HEK293 (cell line): ENCODE data around the gene DYNLL1.

Experiments
- CTCF ChIA-PET: fragments of 350-600 bp; formaldehyde crosslinking; extraction: SDS; loops from one replicate; lab custom pipeline; 2021; ENCODE audit warnings: antibody characterized with exemption; lab: Yijun Ruan, JAX
- POLR2A ChIA-PET: fragments of 300-600 bp; formaldehyde crosslinking; extraction: SDS; loops from one replicate; lab custom pipeline; 2020; ENCODE audit warnings: antibody characterized with exemption, inconsistent platforms; lab: Yijun Ruan, JAX
- H3K27ac ChIP-seq: fragments of 200-500 bp; sonication (Bioruptor generic); 2 replicates; pipeline ENCODE4 v1.5.1; 2014; ENCODE audit warnings: low read depth, low read length, control low read depth, inconsistent platforms; ENCODE audit errors: extremely low read depth
- H3K36me3 ChIP-seq, 2 experiments: fragments of 200-500 bp in 1 of 2; sonication (Bioruptor generic) in 1 of 2; 1 replicate in 1 of 2; 2 replicates in 1 of 2; pipeline ENCODE4 v1.5.1; 2014 to 2017; ENCODE audit warnings: inconsistent platforms in 2 of 2, low read length in 2 of 2; ENCODE audit not compliant: control insufficient read depth in 2 of 2, insufficient read depth in 1 of 2
- H3K4me1 ChIP-seq: fragments of 200-500 bp; sonication (Bioruptor generic); 2 replicates; pipeline ENCODE4 v1.5.1; 2014; ENCODE audit warnings: mild to moderate bottlenecking, low read length, inconsistent platforms; ENCODE audit not compliant: control insufficient read depth, insufficient read depth
- H3K4me3 ChIP-seq: 2 replicates; pipeline ENCODE4 v1.5.1; 2011; ENCODE audit warnings: low read depth, mild to moderate bottlenecking, control low read depth, low read length, moderate library complexity
- H3K9me3 ChIP-seq: fragments of 200-500 bp; sonication (Bioruptor generic); 2 replicates; pipeline ENCODE4 v1.5.1; 2014; ENCODE audit warnings: low read depth, low read length, inconsistent platforms; ENCODE audit not compliant: control insufficient read depth, insufficient read depth
- FEZF1 ChIP-seq: fragments of 450-650 bp; formaldehyde crosslinking; IDR thresholded peaks from 2 replicates; pipeline ENCODE4 v1.5.1; 2016; ENCODE audit warnings: missing biosample characterization, missing genetic modification characterization
- GLIS1 ChIP-seq: fragments of 450-650 bp; formaldehyde crosslinking; IDR thresholded peaks from 2 replicates; pipeline ENCODE4 v1.5.1; 2016; ENCODE audit warnings: missing biosample characterization, missing genetic modification characterization
- OSR2 ChIP-seq: fragments of 450-650 bp; formaldehyde crosslinking; IDR thresholded peaks from 2 replicates; pipeline ENCODE4 v1.5.1; 2016; ENCODE audit warnings: missing biosample characterization, missing genetic modification characterization
- REST ChIP-seq: fragments of 450-650 bp; formaldehyde crosslinking; IDR thresholded peaks from 2 replicates; pipeline ENCODE4 v1.5.1; 2016; ENCODE audit warnings: missing biosample characterization, missing genetic modification characterization
- SCRT2 ChIP-seq: fragments of 450-650 bp; formaldehyde crosslinking; IDR thresholded peaks from 2 replicates; pipeline ENCODE4 v1.5.1; 2016; ENCODE audit warnings: missing biosample characterization, missing genetic modification characterization
- ZBTB17 ChIP-seq: fragments of 450-650 bp; formaldehyde crosslinking; IDR thresholded peaks from 2 replicates; pipeline ENCODE4 v1.5.1; 2016; ENCODE audit warnings: missing biosample characterization, missing genetic modification characterization
- ZNF121 ChIP-seq: fragments of 450-650 bp; formaldehyde crosslinking; IDR thresholded peaks from 2 replicates; pipeline ENCODE4 v1.5.1; 2016; ENCODE audit warnings: missing biosample characterization, missing genetic modification characterization
- ZNF184 ChIP-seq: fragments of 450-650 bp; IDR thresholded peaks from 2 replicates; pipeline ENCODE4 v1.5.1; 2018; ENCODE audit warnings: missing biosample characterization, mild to moderate bottlenecking, missing genetic modification characterization
- ZNF23 ChIP-seq: fragments of 450-650 bp; formaldehyde crosslinking; IDR thresholded peaks from 2 replicates; pipeline ENCODE4 v1.5.1; 2016; ENCODE audit warnings: missing biosample characterization, missing genetic modification characterization, borderline replicate concordance
- ZNF24 ChIP-seq: fragments of 450-650 bp; formaldehyde crosslinking; IDR thresholded peaks from 2 replicates; pipeline ENCODE4 v1.5.1; 2016; ENCODE audit warnings: missing biosample characterization, missing genetic modification characterization
- ZNF341 ChIP-seq: fragments of 450-650 bp; formaldehyde crosslinking; IDR thresholded peaks from 2 replicates; pipeline ENCODE4; 2016; ENCODE audit warnings: low read depth, missing biosample characterization, missing genetic modification characterization
- ZNF449 ChIP-seq: fragments of 450-650 bp; formaldehyde crosslinking; IDR thresholded peaks from 2 replicates; pipeline ENCODE4 v1.5.1; 2017; ENCODE audit warnings: missing biosample characterization, mild to moderate bottlenecking, missing genetic modification characterization, moderate library complexity
- ZNF837 ChIP-seq: fragments of 450-650 bp; formaldehyde crosslinking; IDR thresholded peaks from 2 replicates; pipeline ENCODE4 v1.5.1; 2016; ENCODE audit warnings: missing biosample characterization, missing genetic modification characterization
- TF ChIP-seq, protein P1 (sequence below): fragments of 450-650 bp; formaldehyde crosslinking; IDR thresholded peaks from 2 replicates; pipeline ENCODE4 v1.5.1; 2016; ENCODE audit warnings: missing biosample characterization, missing genetic modification characterization
- TF ChIP-seq, protein P2 (sequence below): fragments of 450-650 bp; IDR thresholded peaks from 2 replicates; pipeline ENCODE4 v1.5.1; 2018; ENCODE audit warnings: missing biosample characterization, mild to moderate bottlenecking, missing genetic modification characterization
- TF ChIP-seq, protein P3 (sequence below): fragments of 450-650 bp; formaldehyde crosslinking; IDR thresholded peaks from 2 replicates; pipeline ENCODE4 v1.5.1; 2016; ENCODE audit warnings: missing biosample characterization, missing genetic modification characterization

Gene DYNLL1

GRCh38 chr12:120472521-120472920 lies 23.4 kb upstream of the DYNLL1 start:
- H3K9me3 ChIP-seq: no peaks in the 10 kb centered on the region
- no peak overlapping the region for H3K4me3 ChIP-seq
- H3K36me3 ChIP-seq: peaks cover under 1 to 3% of the 10 kb centered on the region in 2 experiments; a peak in 2 of 3 replicates
- H3K27ac ChIP-seq: no peak overlapping the region
- no peak for TF ChIP-seq FEZF1
- no peak for TF ChIP-seq ZNF23 (tag by site-specific recombination)
- TF ChIP-seq SCRT2 (tag by site-specific recombination): no peak
- TF ChIP-seq ZNF837: no peak
- no peak for TF ChIP-seq ZBTB17 (tag by site-specific recombination)
- no peak for TF ChIP-seq ZNF184 (tag by site-specific recombination)
- TF ChIP-seq ZNF341: no peak
- ChIA-PET POLR2A (interaction anchor here (0.8 kb wide), 1 partner anchor 23 kb away, joined by 7 read pairs; the partner anchor contains the start of gene DYNLL1), CTCF (interaction anchor here (0.6 to 1.5 kb wide), 9 partner anchors 9 to 117 kb away, joined by 3 to 7 read pairs (median 3); partner anchors contain the start of gene POP5)
- H3K4me1 ChIP-seq: peaks cover 8% of the 10 kb centered on the region; the same call in 1 of the 2 replicates

- peaks cover 8% of the 10 kb centered on the region; the same call in 1 of the 2 replicates for H3K4me1 ChIP-seq
- ChIA-PET CTCF (interaction anchor here (0.6 to 2.3 kb wide), 9 partner anchors 9 to 177 kb away, joined by 3 to 8 read pairs (median 3); no protein-coding TSS in a partner anchor), POLR2A (interaction anchor here (0.8 to 1.9 kb wide), 8 partner anchors 9 to 107 kb away, joined by 3 to 22 read pairs (median 3); partner anchors contain the start of genes COQ5, DYNLL1 and POP5)
- TF ChIP-seq REST (tag by site-specific recombination) (no peak), ZNF121 (tag by site-specific recombination) (peak; percentile 75; the same call in 1 of the 2 replicates), GLIS1 (tag by site-specific recombination) (0 out of 2 replicates have a peak, but pooled peaks have one; percentile 6), ZNF449 (peak; percentile 75; the same call in 1 of the 2 replicates), OSR2 (tag by site-specific recombination) (0 out of 2 replicates have a peak, but pooled peaks have one; percentile 29), ZNF23 (tag by site-specific recombination) (no peak), ZNF24 (tag by site-specific recombination) (no peak)
- TF ChIP-seq, protein P1, sequence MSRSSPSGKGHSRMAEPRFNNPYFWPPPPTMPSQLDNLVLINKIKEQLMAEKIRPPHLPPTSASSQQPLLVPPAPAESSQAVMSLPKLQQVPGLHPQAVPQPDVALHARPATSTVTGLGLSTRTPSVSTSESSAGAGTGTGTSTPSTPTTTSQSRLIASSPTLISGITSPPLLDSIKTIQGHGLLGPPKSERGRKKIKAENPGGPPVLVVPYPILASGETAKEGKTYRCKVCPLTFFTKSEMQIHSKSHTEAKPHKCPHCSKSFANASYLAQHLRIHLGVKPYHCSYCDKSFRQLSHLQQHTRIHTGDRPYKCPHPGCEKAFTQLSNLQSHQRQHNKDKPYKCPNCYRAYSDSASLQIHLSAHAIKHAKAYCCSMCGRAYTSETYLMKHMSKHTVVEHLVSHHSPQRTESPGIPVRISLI (tag by site-specific recombination): peak; percentile 70
- TF ChIP-seq, protein P2, sequence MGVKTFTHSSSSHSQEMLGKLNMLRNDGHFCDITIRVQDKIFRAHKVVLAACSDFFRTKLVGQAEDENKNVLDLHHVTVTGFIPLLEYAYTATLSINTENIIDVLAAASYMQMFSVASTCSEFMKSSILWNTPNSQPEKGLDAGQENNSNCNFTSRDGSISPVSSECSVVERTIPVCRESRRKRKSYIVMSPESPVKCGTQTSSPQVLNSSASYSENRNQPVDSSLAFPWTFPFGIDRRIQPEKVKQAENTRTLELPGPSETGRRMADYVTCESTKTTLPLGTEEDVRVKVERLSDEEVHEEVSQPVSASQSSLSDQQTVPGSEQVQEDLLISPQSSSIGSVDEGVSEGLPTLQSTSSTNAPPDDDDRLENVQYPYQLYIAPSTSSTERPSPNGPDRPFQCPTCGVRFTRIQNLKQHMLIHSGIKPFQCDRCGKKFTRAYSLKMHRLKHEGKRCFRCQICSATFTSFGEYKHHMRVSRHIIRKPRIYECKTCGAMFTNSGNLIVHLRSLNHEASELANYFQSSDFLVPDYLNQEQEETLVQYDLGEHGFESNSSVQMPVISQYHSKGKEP (tag by site-specific recombination): peak; percentile 83
- TF ChIP-seq, protein P3, sequence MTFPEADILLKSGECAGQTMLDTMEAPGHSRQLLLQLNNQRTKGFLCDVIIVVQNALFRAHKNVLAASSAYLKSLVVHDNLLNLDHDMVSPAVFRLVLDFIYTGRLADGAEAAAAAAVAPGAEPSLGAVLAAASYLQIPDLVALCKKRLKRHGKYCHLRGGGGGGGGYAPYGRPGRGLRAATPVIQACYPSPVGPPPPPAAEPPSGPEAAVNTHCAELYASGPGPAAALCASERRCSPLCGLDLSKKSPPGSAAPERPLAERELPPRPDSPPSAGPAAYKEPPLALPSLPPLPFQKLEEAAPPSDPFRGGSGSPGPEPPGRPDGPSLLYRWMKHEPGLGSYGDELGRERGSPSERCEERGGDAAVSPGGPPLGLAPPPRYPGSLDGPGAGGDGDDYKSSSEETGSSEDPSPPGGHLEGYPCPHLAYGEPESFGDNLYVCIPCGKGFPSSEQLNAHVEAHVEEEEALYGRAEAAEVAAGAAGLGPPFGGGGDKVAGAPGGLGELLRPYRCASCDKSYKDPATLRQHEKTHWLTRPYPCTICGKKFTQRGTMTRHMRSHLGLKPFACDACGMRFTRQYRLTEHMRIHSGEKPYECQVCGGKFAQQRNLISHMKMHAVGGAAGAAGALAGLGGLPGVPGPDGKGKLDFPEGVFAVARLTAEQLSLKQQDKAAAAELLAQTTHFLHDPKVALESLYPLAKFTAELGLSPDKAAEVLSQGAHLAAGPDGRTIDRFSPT (tag by site-specific recombination): 0 out of 2 replicates have a peak, but pooled peaks have one; percentile 12
- no peak overlapping the region for H3K4me3 ChIP-seq
- H3K27ac ChIP-seq: no peak overlapping the region
- no peaks in the 10 kb centered on the region; a peak in 1 of 3 replicates for H3K36me3 ChIP-seq
- H3K9me3 ChIP-seq: no peaks in the 10 kb centered on the region
Measured at GRCh38 chr12:120473807-120474615, 21.9 kb upstream of the DYNLL1 start.
